HepG2 (cell line): ENCODE results near the gene LMAN2. TPM values are rescaled to one million over a fixed set of nuclear protein-coding genes. Genes with fewer than 3 reads are reported as not detected.

ENCODE experiments used
- ARHGAP35 ChIP-seq: sonication (generic); formaldehyde crosslinking; IDR thresholded peaks from 2 replicates; pipeline ENCODE4 v1.9.0; 2022; ENCODE audit warnings: mild to moderate bottlenecking, inconsistent platforms, moderate library complexity, missing genetic modification reagents, borderline replicate concordance
- E2F1 ChIP-seq: sonication (generic); formaldehyde crosslinking; IDR thresholded peaks from 2 replicates; pipeline ENCODE4 v1.5.0; 2020; ENCODE audit warnings: missing genetic modification reagents
- ERF ChIP-seq: IDR thresholded peaks from 2 replicates; pipeline ENCODE4 v1.6.1; 2018; ENCODE audit warnings: missing biosample characterization, missing genetic modification reagents
- ETV5 ChIP-seq: IDR thresholded peaks from 2 replicates; pipeline ENCODE4 v1.6.1; 2018; ENCODE audit warnings: missing biosample characterization, missing genetic modification reagents, inconsistent platforms, borderline replicate concordance
- HIC2 ChIP-seq: sonication (generic); formaldehyde crosslinking; IDR thresholded peaks from 2 replicates; pipeline ENCODE4 v1.9.0; 2022; ENCODE audit warnings: low read depth, missing genetic modification reagents
- KDM3A ChIP-seq: IDR thresholded peaks from 2 replicates; pipeline ENCODE4 v1.6.1; 2018; ENCODE audit warnings: low read depth, missing compliant biosample characterization
- KLF12 ChIP-seq: sonication (generic); formaldehyde crosslinking; IDR thresholded peaks from 2 replicates; pipeline ENCODE4 v1.4.0; 2020; ENCODE audit warnings: missing genetic modification reagents, borderline replicate concordance
- MATR3 ChIP-seq: sonication (generic); formaldehyde crosslinking; IDR thresholded peaks from 2 replicates; pipeline ENCODE4 v1.4.0; 2020; ENCODE audit warnings: missing genetic modification reagents
- MED8 ChIP-seq: sonication (generic); formaldehyde crosslinking; IDR thresholded peaks from 2 replicates; pipeline ENCODE4 v1.8.1; 2023; ENCODE audit warnings: mild to moderate bottlenecking, missing genetic modification reagents; ENCODE audit not compliant: insufficient replicate concordance
- MLXIP ChIP-seq: sonication (generic); formaldehyde crosslinking; IDR thresholded peaks from 2 replicates; pipeline ENCODE4 v1.9.0; 2021; ENCODE audit warnings: missing genetic modification reagents, borderline replicate concordance
- NCOA2 ChIP-seq: sonication (generic); formaldehyde crosslinking; IDR thresholded peaks from 2 replicates; pipeline ENCODE4 v1.8.0; 2022; ENCODE audit warnings: inconsistent platforms
- NFIC ChIP-seq: IDR thresholded peaks from 2 replicates; pipeline ENCODE4 v1.6.1; 2012; ENCODE audit warnings: mild to moderate bottlenecking, low read length, inconsistent platforms
- PAX8 ChIP-seq: sonication (generic); formaldehyde crosslinking; IDR thresholded peaks from 2 replicates; pipeline ENCODE4 v1.8.0; 2022; ENCODE audit warnings: mild to moderate bottlenecking, missing genetic modification reagents, borderline replicate concordance
- RBM39 ChIP-seq: fragments of 200-400 bp; formaldehyde crosslinking; IDR thresholded peaks from one replicate; pipeline ENCODE4 v1.6.1; 2018; ENCODE audit warnings: antibody characterized with exemption, mild to moderate bottlenecking, low read depth, low read length; ENCODE audit not compliant: poor library complexity, severe bottlenecking
- RNF2 ChIP-seq: fragments of 450-650 bp; conservative IDR thresholded peaks from 2 replicates; pipeline ENCODE4 v1.6.1; 2016; ENCODE audit warnings: low read depth
- SMARCE1 ChIP-seq: fragments of 450-650 bp; IDR thresholded peaks from 2 replicates; pipeline ENCODE4 v1.6.1; 2017; ENCODE audit warnings: borderline replicate concordance
- SRF ChIP-seq: IDR thresholded peaks from 2 replicates; pipeline ENCODE4 v1.6.1; 2011; ENCODE audit warnings: mild to moderate bottlenecking, low read depth, low read length, moderate library complexity
- TFE3 ChIP-seq: IDR thresholded peaks from 2 replicates; pipeline ENCODE4 v1.6.1; 2016
- TOPORS ChIP-seq: sonication (generic); formaldehyde crosslinking; IDR thresholded peaks from 2 replicates; pipeline ENCODE4 v1.8.0; 2023; ENCODE audit warnings: mild to moderate bottlenecking, missing genetic modification reagents
- ZNF577 ChIP-seq: sonication (generic); formaldehyde crosslinking; IDR thresholded peaks from 2 replicates; pipeline ENCODE4 v1.4.0; 2020; ENCODE audit warnings: mild to moderate bottlenecking, low read depth, missing genetic modification reagents, borderline replicate concordance
- ZNF605 ChIP-seq: sonication (generic); formaldehyde crosslinking; IDR thresholded peaks from 2 replicates; pipeline ENCODE4 v1.8.0; 2022; ENCODE audit warnings: mild to moderate bottlenecking, missing genetic modification reagents
- ZNF839 ChIP-seq: sonication (generic); formaldehyde crosslinking; IDR thresholded peaks from 2 replicates; pipeline ENCODE4 v1.4.0; 2020; ENCODE audit warnings: missing genetic modification reagents, mild to moderate bottlenecking, borderline replicate concordance
- polyA plus RNA-seq, 8 experiments: library from polyadenylated mRNA; depleted of rRNA in 3 of 8; stranded (reverse) in 7 of 8; unstranded in 1 of 8; fragments of >200 nt; fragmentation: Illumina TruSeq in 4 of 8; extraction: Trizol in 4 of 8; gene quantifications; 2 replicates each; pipeline versions ENCODE4 v1.2.1 to v1.2.3, GENCODE V29; 2011 to 2016; ENCODE audit warnings: low read depth in 4 of 8, missing spikeins in 1 of 8, mixed read lengths in 1 of 8; ENCODE audit not compliant: insufficient read depth in 1 of 8
- total RNA-seq, 5 experiments: library from RNA; depleted of rRNA; stranded (reverse); fragments of >200 nt; fragmentation: Illumina TruSeq; extraction: Trizol; gene quantifications; 2 replicates each; pipeline ENCODE4 v1.2.3, GENCODE V29; 2016; ENCODE audit warnings: low read depth in 1 of 5

The LMAN2 gene
- total and polyA plus RNA-seq, 2 of the 13 experiments (the other 11 are each of a cell fraction or from before 2014, with no cell fraction given): 191 to 197 TPM

- TF ChIP-seq MED8 (CRISPR knock-in tag): no peak
- TF ChIP-seq TOPORS (CRISPR knock-in tag): no peak
- TF ChIP-seq ZNF577 (CRISPR knock-in tag): no peak
- no peak for TF ChIP-seq ZNF839 (CRISPR knock-in tag)
- TF ChIP-seq SRF: no peak
- TF ChIP-seq MATR3 (CRISPR knock-in tag): no peak
- TF ChIP-seq TFE3: no peak
- TF ChIP-seq ERF (CRISPR knock-in tag): no peak
- no peak for TF ChIP-seq SMARCE1
- TF ChIP-seq NFIC: no peak
- no peak for TF ChIP-seq MLXIP
- no peak for TF ChIP-seq ETV5 (CRISPR knock-in tag)
- TF ChIP-seq HIC2 (CRISPR knock-in tag): no peak
- TF ChIP-seq PAX8 (CRISPR knock-in tag): no peak
- TF ChIP-seq RBM39: no peak
- no peak for TF ChIP-seq E2F1 (CRISPR knock-in tag)
- TF ChIP-seq RNF2: no peak
- TF ChIP-seq KLF12: no peak
- 0 out of 2 replicates have a peak, but pooled peaks have one; percentile 46 for TF ChIP-seq ZNF605 (CRISPR knock-in tag)
- TF ChIP-seq KDM3A (CRISPR knock-in tag): no peak
- TF ChIP-seq NCOA2: no peak
- TF ChIP-seq ARHGAP35 (CRISPR knock-in tag): no peak
Observed at GRCh38 chr5:177362610-177363507, 11.4 kb upstream of the LMAN2 start (continued).
